ENCODE results near the gene NSUN7.

DNA sequence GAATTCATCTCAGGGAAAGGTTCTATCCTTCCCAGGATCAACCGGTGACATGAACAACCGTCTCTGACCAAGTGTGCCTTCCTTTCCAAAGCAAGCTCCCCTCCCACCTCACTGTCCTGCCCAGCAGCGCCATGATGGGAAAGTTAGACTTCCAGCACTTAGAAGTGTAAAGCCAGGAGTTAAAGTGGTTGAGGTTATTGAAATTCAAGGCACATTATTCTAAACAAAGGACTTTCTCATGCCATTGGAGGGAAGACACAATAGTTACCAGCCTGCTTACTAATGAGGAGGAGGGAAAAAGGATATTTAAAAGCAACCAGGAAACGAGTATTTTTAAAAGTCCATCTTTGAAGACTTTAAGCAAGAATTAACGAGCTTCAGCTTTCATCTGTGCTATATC is 96.8 kb downstream of the NSUN7 start:
- TF ChIP-seq, protein P1, sequence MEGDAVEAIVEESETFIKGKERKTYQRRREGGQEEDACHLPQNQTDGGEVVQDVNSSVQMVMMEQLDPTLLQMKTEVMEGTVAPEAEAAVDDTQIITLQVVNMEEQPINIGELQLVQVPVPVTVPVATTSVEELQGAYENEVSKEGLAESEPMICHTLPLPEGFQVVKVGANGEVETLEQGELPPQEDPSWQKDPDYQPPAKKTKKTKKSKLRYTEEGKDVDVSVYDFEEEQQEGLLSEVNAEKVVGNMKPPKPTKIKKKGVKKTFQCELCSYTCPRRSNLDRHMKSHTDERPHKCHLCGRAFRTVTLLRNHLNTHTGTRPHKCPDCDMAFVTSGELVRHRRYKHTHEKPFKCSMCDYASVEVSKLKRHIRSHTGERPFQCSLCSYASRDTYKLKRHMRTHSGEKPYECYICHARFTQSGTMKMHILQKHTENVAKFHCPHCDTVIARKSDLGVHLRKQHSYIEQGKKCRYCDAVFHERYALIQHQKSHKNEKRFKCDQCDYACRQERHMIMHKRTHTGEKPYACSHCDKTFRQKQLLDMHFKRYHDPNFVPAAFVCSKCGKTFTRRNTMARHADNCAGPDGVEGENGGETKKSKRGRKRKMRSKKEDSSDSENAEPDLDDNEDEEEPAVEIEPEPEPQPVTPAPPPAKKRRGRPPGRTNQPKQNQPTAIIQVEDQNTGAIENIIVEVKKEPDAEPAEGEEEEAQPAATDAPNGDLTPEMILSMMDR (IDR thresholded peaks at IDR 0.05): no peak
- no peak for TF ChIP-seq EP300 (IDR thresholded peaks at IDR 0.05; ENCODE audit: low read depth)

Data from transverse colon (tissue), 3 donors.